Measurements from ENCODE around the gene BUB1B.
"Not testable (repeated sequence)": the region's sequence is repeated elsewhere in the genome, so short reads cannot be mapped to it uniquely, and the experiment has no call there.

The BUB1B gene, protein sequence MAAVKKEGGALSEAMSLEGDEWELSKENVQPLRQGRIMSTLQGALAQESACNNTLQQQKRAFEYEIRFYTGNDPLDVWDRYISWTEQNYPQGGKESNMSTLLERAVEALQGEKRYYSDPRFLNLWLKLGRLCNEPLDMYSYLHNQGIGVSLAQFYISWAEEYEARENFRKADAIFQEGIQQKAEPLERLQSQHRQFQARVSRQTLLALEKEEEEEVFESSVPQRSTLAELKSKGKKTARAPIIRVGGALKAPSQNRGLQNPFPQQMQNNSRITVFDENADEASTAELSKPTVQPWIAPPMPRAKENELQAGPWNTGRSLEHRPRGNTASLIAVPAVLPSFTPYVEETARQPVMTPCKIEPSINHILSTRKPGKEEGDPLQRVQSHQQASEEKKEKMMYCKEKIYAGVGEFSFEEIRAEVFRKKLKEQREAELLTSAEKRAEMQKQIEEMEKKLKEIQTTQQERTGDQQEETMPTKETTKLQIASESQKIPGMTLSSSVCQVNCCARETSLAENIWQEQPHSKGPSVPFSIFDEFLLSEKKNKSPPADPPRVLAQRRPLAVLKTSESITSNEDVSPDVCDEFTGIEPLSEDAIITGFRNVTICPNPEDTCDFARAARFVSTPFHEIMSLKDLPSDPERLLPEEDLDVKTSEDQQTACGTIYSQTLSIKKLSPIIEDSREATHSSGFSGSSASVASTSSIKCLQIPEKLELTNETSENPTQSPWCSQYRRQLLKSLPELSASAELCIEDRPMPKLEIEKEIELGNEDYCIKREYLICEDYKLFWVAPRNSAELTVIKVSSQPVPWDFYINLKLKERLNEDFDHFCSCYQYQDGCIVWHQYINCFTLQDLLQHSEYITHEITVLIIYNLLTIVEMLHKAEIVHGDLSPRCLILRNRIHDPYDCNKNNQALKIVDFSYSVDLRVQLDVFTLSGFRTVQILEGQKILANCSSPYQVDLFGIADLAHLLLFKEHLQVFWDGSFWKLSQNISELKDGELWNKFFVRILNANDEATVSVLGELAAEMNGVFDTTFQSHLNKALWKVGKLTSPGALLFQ

DNA sequence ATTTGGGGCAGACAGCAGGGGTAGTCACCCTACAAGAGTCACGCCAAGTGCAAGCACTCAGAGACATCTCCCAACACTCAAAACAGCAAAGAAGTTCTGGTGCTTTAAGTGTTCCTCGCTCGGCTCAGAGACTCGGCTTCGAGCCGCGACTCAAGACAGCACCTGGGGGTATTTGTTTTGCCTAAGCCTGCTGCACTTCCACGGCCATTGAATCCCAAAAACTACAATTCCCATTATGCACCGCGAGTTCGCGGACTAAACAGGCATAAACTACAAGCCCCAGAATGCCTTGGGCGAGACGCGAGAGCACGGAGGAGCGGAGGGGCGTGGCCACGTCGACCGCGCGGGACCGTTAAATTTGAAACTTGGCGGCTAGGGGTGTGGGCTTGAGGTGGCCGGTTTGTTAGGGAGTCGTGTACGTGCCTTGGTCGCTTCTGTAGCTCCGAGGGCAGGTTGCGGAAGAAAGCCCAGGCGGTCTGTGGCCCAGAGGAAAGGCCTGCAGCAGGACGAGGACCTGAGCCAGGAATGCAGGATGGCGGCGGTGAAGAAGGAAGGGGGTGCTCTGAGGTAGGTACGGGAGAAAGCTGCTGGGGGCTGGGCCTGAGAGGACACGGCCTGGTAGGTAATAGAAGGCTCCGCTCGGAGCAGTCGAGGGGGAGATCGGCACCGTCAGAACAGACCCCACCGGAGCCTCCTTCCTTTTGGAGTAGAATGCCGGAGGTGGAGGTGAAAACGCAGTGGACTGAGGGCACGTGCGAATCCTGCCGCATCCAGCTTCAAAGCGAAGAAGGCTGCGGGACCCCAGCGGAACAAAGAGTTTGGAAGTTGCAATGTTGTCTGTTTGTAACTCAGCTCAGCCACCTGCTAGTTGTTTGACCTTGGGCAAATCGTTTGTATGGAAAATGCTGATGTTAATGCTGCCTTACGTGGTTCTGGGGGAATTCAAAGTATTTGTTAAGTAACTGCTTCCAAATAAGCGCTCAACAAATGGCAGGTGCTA, at the start of gene BUB1B:
TSS of gene BUB1B (plus strand) at position 381 of the 1,000 bp plus-strand sequence. CDS start at position 533, 152 bp downstream.
- peak; percentile 93 to 96 for DNase-seq

DNA sequence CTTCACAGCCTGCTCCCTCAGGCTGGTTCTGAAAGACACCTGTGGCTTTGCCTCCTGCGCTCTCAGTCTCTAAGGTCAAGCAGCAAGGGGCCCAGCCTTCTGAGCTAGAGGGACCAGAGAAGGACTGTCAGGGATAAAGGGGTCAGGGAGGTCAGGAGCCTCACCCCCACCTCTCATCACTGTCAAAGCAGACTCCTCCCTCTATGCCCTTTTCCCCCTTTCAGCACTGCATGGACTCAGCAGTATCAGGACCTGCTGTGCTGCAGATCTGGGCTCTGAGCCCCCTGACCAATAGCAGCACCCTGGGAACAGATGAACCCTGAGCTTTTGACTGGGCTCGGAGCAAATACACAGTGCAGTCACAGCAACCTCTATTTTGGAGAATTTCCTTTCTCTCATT, 49.0 kb upstream of the BUB1B start:
- DNase-seq = no peak

DNA sequence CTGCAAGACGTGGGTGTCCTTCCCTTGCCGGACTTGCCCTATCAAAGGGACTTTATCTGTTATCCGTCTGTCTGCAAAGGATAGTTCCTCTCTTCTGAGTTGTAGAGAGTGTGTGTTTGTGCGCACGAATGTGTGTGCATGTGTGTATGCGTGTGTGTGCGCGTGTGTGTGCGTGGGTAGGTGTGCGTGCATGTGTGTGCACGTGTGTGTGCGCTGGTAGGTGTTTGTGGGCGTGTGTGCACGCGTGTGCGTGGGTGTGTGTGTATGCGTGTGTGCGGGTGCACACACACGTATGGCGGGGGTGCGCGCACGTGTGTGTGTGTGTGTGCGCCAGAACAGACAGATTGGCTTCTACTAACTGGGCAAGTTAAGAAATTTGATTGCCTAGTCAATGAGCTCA, 48.1 kb upstream of the BUB1B start:
- DNase-seq = no peak

DNA sequence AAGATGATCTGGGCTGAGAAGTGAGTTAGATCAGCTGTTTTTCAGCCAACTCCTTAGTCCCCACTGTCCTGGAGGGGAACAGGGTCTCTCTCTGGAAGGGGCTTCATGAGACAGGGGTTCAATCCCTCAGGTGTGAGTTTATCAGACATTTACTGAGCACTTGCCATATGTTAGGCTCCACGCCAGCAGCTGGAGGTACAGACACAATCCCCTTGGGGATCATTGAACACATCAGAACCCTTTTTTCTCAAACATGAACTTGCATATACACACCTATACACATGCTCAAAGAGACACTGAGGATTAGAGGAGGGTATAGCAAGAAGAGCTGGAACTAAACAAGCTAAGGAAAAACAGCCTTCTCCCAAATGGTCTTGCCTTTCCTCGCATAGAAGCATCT, 46.7 kb upstream of the BUB1B start:
- no peak for DNase-seq

DNA sequence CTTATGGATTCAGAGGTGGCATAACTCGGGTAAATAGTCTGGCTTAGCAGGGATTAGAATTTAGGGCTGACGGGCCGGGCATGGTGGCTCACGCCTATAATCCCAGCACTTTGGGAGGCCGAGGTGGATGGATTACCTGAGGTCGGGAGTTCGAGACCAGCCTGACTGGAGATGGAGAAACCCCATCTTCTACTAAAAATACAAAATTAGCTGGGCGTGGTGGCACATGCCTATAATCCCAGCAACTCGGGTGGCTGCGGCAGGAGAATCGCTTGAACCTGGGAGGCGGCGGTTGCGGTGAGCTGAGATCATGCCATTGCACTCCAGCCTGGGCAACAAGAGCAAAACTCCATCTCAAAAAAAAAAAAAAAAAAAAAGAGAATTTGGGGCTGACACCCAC, 45.8 kb upstream of the BUB1B start:
- DNase-seq = not testable (repeated sequence)

DNA sequence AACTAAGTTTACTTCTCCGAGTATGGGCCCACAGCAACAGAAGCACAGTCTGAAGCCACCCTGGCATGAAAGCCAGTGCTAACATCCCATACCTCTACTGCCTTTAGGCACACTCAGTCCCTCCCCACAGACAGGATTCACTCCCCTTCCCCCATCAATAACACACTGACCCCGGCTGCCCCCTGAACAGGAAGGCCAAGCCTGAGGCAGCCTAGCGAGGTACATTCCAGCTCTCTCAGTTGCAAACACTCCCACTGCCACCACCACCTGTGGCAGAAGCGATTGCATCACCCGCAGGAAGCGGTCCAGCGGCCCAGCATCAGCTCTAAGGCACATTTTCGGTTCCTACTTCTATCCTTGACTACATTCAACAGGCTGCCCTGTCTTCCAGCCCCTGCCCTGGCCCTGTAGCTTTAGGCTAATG, 45.2 kb upstream of the BUB1B start:
- peak in 1 of 2 donors; percentile 73 for DNase-seq

DNA sequence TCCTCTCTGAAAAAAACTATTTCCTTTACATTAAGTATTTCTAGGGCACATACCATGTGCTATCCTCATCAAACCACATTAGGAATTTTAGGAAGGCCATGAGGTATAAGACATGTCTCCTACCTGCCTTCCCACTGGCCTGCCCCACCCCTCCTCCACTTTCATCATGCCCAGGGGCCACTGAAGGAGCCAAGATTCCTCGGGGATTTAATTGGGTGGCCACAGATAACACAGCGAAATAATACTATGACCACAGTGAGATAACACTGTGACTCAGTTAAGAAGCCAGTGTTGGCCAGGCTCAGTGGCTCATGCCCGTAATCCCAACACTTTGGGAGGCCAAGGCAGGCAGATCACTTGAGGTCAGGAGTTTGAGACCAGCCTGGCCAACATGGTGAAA, 42.4 kb upstream of the BUB1B start:
- DNase-seq = no peak

DNA sequence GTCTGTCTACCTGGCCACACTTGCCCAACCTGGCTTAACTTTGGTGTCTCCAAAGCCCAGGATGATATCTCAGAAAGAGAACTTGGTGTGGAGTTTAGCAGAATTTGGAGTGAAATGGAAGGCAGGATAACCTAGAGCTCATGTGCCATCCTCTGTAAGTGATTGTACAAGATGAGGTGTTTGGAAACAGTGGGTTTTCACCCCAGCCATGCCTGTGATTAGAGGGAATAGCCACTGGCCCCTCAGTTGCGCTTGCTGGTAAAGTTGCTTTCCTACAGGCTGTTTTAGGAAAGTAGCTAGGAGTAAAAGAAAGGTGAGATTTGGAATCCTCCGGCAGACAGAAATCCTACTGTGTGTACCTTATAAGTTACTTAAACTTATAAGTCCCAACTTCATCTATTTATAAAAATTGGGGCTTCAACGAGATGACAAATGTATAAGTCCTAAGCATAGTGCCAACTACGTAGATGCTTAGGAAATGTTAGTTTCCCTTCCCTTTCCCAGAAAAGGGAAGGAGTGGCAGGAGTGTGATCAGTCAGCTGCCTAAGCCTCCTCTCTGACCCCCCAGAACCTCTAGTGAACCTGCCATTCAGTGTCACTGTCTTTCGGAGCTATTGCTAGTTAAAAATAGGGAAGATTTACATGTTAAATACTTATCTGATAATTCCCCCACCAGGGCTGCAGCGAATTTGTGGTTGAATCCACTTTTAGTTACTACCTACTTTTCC, 38.8 kb upstream of the BUB1B start:
- DNase-seq = no peak

DNA sequence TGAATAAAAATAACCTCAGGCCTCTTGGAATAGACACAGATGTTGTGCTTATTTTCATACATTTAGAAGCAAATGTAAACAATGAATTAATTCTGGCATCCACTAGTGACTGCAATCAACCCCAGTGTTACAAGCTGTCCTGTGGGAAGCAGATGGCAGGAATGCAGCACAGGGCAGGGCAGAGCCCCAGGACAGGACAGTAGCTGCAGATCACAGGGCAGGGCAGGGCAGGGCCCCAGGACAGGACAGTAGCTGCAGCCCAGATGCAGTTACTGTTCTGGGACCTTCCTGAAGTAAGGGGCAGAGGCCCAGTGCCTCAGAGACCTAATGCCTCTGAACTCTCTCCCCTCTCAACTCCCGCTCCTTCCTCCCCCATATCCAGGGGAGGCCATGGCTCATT, 37.9 kb upstream of the BUB1B start:
- not testable (repeated sequence) for DNase-seq

DNA sequence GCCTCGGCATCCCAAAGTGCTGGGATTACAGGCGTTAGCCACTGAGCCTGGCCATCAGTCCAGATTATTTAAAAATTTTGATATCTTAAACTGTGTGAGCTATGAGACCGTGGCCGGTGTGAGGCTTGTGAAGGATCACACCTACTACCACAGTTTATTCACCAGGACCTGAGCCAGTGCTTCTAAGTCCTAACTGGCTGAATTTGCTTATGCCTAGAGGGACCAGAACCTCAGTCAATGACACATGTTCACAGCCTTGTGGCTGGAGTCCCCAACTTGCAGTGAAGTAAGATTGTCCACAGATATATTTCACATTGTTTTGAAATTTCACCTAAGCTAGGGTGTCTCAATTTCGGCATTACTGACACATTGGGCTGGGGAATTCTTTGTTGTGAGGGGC, 37.0 kb upstream of the BUB1B start:
- DNase-seq = not testable (repeated sequence)

DNA sequence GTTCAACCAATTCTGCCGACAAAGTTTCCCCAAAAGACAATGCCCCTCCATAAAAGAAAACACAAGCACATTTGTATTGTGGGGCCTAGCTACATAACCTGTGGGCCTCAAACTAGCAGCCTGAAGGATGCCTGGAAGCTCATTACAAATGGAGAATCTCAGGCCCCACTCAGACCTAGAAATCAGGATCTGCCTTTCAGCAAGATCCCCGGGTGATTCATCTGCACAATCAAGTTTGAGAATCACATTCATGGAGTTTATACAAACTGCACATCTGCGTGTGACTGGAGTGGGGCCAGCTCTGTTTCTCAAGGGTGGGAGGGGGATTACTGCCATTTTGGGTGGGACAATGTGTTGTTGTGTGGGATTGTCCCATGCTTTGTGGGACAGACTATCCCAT, 36.5 kb upstream of the BUB1B start:
- DNase-seq = not testable (repeated sequence)

DNA sequence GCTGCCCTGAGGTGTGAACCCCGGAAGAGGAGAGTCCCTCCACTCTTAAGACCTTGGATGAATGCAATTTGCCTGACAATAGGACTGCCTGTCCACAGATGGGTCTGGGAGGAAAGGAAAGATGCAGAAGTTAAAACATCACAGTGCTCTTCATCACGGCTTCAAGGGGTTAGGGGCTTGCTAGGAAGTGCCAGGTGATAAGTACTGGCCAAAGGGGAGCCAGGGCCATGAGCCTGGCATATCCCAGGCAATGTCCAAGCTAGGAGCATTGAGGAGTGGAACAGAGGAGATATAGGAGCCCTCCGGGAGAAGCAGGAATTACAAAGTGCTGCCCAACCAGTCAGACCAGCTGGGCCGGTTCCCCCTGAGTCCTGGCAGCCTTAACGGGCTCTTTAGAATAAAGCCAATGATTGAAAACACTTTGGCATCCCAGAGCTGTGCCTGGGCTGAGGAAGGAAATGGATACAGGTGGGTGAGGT, 36.0 kb upstream of the BUB1B start:
- DNase-seq = not testable (repeated sequence)

DNA sequence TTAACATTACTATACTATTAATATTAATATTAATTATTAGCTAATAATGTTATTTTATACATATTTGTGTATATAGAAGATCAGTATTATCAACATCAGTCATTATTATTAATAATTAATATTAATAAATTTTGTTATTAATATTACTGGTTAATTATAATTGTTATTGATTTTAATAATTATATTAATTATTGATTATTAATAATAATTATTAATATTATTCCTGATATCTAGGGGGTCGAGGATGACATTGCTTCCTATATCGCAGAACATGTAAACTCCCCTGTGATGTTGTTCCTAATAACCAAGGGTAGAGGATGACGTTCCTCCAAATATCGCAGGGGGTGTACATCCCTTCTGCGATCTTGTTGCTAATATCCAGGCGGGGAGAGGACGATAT, 34.9 kb upstream of the BUB1B start:
- DNase-seq = no peak

DNA sequence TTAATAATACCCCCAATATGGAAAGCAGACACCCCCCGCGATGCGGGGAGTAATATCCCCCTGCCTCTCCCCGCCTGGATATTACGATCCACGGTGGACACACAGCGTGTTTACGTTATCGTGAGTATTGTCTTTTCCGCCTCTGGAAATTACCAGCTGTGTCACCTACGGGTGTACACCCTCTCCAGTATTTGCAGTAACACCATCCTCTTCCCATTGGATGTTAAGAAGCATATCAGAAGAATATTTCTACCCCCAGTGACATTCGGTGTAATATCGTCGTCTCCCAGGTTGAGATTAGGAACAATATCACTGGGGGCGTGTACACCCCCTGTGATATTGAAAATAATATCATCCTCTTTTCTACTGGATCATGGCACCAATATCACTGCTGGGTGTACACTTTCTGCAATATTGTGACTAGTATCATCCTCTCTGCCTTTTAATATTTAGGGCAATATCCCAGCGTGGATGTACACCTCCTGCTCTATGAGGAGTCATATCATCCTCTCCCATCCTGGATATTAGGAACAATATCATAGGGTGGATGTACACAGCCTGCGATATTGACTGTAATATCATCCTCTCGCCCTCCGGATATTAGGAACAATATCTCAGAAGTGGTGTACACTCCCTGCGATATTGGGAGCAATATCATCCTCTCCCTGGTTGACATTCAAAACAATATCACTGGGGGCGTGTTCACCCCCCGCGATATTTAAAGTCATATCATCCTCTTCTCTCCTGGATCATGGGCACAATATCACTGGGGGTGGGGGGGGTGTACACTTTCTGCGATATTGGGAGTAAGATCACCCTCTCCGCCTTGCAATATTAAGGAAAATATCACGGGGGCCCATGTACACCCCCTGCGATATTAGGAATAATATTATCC, 31.9 kb upstream of the BUB1B start:
- DNase-seq = no peak

DNA sequence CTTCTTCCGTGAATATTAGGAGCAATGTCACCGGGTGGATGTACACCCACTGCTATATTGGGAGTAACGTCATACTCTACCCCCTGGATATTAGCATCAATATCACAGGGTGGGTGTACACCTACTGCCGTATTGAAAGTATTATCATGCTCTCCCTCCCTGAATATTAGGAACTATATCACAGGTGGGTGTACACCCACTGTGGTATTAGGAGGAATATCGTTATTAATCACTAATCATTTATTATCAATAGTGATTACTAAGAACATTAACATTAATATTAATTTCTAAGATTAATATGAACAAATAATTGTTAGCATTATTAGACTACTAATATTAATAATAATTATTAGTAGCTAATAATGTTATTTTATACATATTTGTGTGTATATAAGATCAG, 30.8 kb upstream of the BUB1B start:
- no peak for DNase-seq

DNA sequence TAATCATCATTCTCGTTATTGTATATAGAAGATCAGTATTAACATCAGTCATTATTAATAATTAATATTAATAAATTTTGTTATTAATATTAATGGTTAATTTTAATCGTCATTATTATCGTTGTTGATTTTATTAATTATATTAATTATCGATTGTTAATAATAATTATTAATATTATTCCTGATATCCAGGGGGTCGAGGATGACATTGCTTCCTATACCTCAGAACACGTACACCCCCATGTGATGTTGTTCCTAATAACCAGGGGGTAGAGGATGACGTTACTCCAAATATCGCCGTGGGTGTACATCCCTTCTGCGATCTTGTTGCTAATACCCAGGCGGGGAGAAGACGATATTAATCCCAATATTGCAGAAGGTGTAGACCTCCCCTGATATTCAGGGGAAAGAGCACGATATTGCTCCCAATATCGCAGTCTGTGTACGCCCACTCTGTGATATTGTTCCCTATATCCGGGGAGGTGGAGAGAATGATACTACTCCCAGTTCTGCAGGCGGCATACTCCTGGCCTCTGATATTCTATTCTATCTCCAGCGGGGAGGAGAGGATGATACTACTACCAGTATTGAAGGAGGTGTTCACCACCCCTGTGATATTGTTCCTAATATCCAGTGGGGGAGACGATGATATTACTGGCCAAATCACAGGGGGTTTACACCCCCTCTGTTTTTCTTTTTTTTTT, 29.9 kb upstream of the BUB1B start:
- DNase-seq = no peak

DNA sequence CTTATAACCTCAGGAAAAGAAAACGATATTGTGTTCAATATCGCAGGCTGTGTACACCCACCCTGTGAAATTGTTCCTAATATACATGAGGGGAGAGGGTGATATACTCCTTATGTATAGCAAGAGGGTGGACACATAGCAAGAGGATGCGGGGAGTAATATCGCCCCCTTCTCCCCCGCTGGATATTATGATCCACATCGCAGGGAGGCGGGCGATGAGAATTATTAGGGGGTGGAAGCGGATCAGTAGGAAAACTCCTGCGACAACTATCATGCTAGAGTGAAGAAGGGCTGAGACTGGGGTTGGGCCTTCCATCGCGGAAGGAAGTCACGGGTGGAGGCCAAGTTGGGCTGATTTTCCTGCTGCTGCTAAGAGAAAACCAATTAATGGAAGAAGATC, 27.3 kb upstream of the BUB1B start:
- no peak for DNase-seq

DNA sequence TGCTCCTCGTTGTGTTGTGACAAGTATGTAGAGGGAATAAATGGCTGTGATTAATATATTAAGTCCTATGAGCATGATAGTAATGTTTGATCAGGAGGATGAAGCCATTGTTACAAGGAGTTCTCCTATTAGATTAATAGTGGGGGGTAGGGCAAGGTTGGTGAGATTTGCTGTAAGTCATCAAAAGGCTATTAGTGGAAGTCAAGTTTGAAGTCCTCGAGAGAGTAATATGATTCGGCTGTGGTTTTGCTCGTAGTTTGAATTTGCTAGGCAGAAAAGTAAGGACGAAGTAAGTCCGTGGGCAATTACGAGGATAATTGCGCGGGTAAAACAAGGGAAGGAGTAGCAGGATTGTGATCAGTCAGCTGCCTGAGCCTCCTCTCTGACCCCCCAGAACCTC, 26.0 kb upstream of the BUB1B start:
- no peak for DNase-seq

DNA sequence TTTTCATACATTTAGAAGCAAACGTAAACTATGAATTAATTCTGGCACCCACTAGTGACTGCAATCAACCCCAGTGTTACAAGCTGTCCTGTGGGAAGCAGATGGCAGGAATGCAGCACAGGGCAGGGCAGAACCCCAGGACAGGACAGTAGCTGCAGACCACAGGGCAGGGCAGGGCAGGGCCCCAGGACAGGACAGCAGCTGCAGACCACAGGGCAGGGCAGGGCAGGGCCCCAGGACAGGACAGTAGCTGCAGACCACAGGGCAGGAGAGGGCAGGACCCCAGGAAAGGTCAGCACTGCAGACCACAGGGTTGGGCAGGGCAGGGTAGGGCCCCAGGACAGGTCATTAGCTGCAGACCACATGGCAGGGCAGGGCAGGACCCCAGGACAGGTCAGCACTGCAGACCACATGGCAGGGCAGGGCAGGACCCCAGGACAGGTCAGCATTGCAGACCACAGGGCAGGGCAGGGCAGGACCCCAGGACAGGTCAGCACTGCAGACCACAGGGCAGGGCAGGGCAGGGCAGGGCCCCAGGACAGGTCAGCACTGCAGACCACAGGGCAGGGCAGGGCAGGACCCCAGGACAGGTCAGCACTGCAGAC, 24.9 kb upstream of the BUB1B start:
- not testable (repeated sequence) for DNase-seq

All from CD4-positive, alpha-beta T cell treated with Interleukin-1 beta for 1 hour (primary cell).